H7 (cell line): ENCODE results near the gene PEAK1. TPM values are rescaled to one million over a fixed set of nuclear protein-coding genes. Genes with fewer than 3 reads are reported as not detected.
"Not testable (repeated sequence)": the region's sequence is repeated elsewhere in the genome, so short reads cannot be mapped to it uniquely, and the experiment has no call there.

Experiments used
- DNase-seq: peaks from one replicate; pipeline ENCODE4 v3.0.0; 2012
- H3K27me3 ChIP-seq: 2 replicates; pipeline ENCODE4 v1.6.0; 2011; ENCODE audit warnings: mild to moderate bottlenecking, low read length; ENCODE audit not compliant: control insufficient read depth, insufficient read depth
- H3K36me3 ChIP-seq: replicated peaks from 2 replicates; pipeline ENCODE4 v1.5.1; 2011; ENCODE audit warnings: low read length; ENCODE audit not compliant: control insufficient read depth, insufficient read depth
- H3K4me3 ChIP-seq: 2 replicates; pipeline ENCODE4 v1.5.1; 2011; ENCODE audit warnings: low read depth, mild to moderate bottlenecking, control low read depth, low read length, moderate library complexity; ENCODE audit not compliant: insufficient read depth
- total RNA-seq: library from RNA; depleted of rRNA; stranded (reverse); fragments of >200 nt; shearing (Covaris generic); gene quantifications from 2 replicates; pipeline ENCODE4 v1.2.3, GENCODE V29; 2014

Gene PEAK1
- total RNA-seq, 1 experiment from 2014 or later = 8.9 TPM

DNA sequence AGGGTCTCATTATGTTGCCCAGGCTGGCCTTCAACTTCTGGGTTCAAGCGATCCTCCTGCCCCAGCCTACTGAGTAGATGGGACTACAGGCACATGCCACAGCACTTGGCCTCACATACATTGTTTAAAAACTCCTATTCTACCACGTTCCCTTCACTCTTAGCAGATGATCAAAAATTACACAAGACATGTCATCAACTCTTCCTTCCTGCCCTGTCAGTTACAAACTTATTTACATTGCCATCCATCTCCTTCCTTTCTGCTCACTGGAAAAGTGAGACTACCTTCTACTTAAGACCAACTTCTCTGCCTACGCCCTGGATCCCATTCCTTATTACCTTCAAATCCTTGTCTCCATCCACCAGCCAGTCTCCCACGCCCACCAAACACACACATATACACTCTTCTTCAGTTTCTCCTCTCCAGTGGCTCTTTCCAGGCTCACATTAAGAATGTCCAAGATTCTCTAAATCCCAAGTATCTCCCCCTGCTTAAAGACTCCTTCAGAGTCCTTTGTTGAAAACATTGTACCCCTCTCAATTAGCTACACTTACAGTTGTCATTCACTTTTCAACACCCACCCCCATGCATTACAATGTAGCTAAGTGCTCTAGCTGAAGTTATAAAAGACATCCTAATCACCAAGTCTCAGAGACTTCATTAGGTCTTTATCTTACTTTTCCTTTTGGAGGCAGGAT is 4.3 kb downstream of the PEAK1 start:
- DNase-seq = peak; percentile 19
- H3K36me3 ChIP-seq = no peaks in the 10 kb centered on the region
- H3K4me3 ChIP-seq = no peak overlapping the region
- peaks cover 4% of the 10 kb centered on the region for H3K27me3 ChIP-seq

DNA sequence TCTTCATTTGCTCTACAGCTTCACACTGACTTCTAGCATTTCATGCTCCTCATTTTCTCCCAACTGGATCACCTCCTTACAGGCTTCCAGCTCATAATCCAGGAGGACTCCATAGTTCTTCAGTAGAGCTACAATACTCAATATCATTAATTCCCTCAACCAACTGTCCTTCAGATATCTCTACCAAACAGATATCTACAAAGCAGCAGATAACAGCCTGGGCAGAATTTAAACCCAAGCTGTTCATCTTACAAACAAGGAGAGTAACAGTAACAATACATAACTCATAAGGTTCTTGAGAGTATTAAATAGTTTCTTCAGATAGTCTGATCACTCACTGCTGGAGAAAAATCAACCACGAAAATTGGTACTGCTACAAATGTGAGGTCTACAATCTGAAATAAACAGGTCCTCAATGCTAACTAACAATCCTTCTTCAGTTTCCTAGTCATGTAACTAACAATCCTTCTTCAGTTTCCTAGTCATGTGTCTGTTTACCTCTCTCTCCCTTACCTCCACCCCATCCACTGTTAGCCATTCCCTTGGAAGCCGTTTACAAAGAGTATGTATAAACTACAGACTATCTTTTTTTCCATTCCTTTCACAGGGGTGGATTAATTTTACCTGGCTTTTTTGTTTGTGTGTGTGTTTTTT is 5.0 kb downstream of the PEAK1 start:
- DNase-seq = no peak
- Histone ChIP-seq H3K27me3 (peaks cover 4% of the 10 kb centered on the region), H3K4me3 (no peak overlapping the region), H3K36me3 (no peaks in the 10 kb centered on the region)

DNA sequence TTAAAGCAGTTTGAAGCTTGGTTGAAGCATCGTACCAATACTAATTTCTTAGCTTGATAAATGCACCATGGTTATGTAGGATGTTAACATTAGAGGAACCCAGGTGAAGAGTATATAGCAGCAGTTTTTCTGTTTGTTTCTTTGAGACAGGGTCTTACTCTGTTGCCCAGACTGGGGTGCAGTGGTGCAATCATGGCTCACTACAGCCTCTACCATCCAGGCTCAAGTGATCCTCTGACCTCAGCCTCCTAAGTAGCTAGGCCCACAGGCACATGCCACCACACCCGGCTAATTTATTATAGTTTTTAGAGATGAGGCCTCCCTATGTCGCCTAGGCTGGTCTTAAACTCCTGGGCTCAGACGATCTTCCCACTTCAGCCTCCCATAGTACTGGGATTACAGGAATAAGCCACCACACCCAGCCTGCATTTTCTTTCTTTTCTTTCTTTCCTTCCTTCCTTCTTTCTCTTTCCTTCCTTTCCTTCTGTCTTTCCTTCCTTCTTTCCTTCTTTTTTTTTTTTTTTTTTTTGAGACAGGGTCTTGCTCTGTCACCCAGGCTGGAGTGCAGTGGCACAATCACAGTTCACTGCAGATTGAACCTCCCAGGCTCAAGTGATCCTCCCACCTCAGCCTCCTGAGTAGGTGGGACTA is 6.1 kb downstream of the PEAK1 start:
- Histone ChIP-seq H3K4me3 (no peak overlapping the region), H3K36me3 (no peaks in the 10 kb centered on the region), H3K27me3 (peaks cover 4% of the 10 kb centered on the region)
- DNase-seq = no peak

DNA sequence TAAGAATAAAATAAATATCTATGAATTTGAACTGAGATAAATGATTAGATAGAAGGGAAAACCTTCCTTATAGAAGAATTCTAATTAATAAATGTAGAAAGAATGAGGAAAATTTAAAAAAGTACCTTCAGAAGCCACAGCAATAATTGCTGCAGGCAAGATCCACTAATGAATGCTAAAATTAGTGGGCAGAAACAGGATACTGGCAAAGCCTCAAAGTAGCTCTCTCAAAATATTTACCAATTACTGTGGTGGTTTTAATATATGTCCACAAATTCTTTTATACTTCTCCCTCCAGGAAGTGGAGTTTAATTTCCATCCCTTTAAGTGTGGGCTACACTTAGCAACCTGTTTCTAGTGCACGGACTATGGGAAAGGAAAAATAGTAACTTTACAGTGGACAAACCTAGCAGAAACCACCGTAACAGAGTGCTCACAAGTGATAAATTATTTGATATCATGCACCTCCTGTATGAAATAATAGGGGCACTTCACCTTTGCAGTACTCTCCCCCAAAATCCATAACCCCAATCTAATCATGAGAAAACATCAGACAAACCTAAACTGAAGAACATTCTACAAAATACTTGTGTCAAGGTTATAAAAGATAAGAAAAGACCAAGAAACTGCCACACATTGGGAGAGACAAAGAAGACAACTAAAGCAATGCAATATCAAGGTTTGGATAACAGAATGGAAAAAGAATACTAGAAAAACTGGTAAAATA is 6.8 kb downstream of the PEAK1 start:
- no peak for DNase-seq
- H3K4me3 ChIP-seq = no peak overlapping the region
- H3K27me3 ChIP-seq = peaks cover 3% of the 10 kb centered on the region
- H3K36me3 ChIP-seq = no peaks in the 10 kb centered on the region

DNA sequence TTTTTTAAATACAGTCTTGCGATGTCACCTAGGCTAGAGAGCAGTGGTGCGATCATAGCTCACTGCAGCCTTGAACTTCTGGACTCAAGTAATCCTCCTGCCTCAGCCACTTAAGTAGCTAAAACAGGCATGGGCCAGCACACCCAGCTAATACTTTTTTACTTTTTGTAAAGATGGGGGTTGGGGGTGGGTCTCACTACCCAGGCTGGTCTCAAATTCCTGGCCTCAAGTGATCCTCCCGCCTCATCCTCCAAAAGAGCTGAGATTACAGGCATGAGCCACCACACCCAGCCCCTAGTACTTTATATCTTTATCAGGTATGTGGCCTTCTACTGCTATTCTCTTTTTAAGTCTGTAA is 8.3 kb downstream of the PEAK1 start:
- Histone ChIP-seq H3K36me3 (no peaks in the 10 kb centered on the region), H3K27me3 (peaks cover 3% of the 10 kb centered on the region), H3K4me3 (no peak overlapping the region)
- no peak for DNase-seq

DNA sequence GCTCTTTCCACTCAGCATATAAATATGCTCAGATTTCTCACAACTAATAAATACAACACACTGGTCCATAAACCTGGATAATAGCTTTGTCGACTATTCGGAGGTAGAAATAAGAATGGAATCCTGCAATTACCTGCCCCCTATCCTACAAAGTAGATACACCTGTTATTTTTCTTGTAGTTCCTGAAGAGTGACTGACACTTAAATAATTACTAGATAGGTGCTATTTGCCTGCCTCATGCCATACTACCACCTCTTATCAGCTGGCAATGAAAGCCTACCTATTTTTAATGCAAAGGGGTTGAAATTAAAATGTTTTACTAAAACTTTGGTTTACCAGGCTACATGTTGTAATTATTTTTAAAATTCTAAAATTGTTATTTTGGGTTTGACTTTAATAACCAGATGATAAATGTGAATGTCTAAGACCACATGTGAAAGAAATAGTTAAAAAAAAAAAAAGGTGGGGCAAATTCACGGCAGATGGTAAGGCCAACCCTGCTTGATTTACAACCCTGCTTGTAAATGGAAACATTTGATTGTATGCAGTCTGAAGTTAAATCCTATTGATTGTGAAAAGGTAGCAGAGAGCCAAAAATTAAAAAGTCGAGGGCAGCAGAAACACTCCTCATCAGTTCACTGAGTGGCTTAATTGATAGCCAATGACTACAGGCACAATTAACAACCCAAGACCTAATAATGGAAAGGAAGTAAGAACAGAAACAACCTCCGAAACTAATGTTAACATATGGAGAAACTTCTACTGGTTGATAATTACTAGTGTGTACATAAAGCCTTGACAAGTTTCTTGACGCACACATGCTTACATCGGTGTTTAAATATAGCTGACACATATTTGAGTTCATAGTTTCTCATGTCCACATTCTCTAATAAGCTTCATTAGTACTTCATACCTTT is 8.9 kb downstream of the PEAK1 start:
- Histone ChIP-seq H3K27me3 (peaks cover 3% of the 10 kb centered on the region; the same call in 1 of the 2 replicates), H3K4me3 (no peak overlapping the region), H3K36me3 (no peaks in the 10 kb centered on the region)
- DNase-seq = no peak

DNA sequence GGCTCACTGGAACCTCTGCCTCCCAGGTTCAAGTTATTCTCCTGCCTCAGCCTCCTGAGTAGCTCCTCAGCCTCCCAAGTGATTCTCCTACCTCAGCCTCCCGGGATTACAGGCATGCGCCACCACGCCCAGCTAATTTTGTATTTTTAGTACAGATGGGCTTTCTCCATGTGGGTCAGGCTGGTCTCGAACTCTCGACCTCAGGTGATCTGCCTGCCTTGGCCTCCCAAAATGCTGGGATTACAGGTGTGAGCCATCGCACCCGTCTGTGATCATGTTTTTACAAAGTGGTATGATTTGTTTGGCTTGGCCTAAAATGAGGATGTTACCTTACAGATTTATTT is 9.8 kb downstream of the PEAK1 start:
- not testable (repeated sequence) for H3K36me3 ChIP-seq, H3K27me3 ChIP-seq

DNA sequence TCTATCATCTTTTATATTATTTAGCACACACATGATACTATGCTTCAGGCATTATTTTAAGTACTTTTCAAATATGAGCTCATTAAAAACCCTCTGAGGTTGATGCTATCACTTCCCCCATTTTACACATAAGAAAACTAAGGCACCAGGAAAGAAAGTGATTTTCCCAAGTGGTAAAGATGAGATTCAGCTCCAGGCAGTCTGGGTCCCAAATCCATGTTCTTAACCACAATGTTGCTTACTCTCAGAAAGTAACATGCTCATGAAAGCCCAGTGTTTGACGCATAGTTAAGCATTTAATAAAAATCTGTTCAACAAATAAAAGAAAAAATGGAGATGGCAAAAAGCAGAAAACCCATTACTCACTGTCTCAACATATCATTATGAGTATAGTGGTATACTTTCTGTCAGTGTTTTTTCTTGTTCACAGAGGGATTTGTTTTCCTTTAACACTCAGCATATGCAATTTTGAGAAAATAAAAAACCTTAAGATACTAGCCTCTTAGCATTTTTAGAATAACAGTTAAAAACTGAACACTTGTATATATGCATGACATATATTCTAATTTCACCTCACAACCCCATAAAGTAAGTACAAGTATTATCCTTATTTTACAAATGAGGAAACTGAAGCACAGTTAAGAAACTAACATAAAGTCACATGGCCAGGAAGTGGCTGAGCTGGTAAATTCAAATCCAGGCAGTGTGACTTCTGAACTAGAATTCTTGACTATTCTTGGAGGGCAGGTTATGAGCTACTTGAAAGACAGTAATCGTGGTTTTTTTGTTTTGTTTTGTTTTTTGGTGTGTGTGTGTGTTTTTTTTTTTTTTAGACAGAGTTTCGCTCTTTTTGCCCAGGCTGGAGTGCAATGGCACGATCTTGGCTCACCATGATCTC is 10.4 kb downstream of the PEAK1 start:
- H3K36me3 ChIP-seq = no peaks in the 10 kb centered on the region
- H3K4me3 ChIP-seq = no peak overlapping the region
- DNase-seq = no peak

More for the DNA sequence above, 9.8 kb downstream of the PEAK1 start:
- not testable (repeated sequence) for DNase-seq, H3K4me3 ChIP-seq

DNA sequence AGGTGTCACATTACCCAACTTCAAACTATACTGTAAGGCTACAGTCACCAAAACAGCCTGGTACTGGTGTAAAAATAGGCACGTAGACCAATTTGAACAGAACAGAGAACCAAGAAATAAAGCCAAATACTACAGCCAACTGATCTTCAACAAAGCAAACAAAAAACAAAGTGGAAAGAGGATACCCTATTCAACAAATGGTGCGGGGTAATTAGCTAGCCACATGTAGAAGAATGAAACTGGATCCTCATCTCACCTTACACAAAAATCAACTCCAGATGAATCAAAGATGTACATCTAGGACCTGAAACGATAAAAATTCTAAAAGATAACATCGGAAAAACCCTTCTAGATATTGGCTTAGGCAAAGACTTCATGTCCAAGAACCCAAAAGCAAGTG is 13.1 kb downstream of the PEAK1 start:
- no peak for DNase-seq

More for the DNA sequence above, 10.4 kb downstream of the PEAK1 start:
- H3K27me3 ChIP-seq = no peaks in the 10 kb centered on the region

DNA sequence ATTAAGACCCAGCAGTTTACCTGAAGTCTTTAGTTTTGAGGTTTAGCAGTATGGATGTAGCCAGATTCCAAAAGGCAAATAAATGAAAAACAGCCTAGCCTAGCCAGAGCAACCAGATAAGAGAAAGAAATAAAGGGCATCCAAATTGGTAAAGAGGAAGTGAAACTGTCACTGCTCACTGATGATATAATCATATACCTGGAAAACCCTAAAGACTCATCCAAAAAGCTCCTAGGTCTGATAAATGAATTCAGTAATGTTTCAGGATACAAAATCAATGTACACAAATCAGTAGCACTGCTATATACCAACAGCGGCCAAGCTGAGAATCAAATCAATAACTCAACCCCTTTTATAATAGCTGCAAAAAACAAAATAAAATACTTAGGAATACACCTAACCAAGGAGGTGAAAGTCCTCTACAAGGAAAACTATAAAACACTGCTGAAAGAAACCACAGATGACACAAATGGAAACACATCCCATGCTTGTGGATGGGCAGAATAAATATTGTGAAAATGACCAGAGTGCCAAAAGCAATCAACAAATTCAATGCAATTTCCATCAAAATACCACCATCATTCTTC is 13.6 kb downstream of the PEAK1 start:
- H3K27me3 ChIP-seq, DNase-seq, H3K4me3 ChIP-seq, H3K36me3 ChIP-seq: not testable (repeated sequence)

More for the DNA sequence above, 13.1 kb downstream of the PEAK1 start:
- no peak overlapping the region for H3K4me3 ChIP-seq
- H3K36me3 ChIP-seq = no peaks in the 10 kb centered on the region
- H3K27me3 ChIP-seq = no peaks in the 10 kb centered on the region

DNA sequence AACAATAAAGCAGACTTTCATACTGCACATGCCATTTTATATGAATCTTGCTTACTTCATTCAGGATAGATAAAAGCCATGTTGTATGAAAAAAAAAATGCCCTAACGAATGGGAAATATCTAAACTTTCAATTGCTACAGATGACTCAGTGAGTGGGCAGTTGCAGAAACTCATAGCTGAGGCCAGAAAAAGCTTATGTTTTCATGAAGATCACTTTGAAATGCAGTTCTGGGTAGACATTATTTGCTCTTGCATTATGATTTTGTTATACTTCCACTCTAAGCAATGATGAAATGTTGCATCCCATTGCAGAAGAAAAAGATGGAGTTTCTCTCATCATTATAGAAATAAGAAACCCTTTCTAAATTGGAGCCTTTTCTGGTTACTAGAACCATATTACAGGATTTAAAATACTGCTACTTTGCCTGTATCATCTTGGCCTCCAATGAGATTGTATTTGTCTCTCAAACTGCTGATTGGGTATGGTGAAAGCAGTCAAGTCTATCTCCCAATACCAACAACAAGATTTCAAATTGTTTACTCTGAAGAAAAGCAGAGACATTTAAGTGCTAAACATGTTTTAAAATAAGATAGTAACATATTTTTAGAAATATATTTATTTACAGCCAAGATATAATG is 17.0 kb downstream of the PEAK1 start:
- no peak for DNase-seq
- Histone ChIP-seq H3K27me3 (no peaks in the 10 kb centered on the region), H3K4me3 (no peak overlapping the region), H3K36me3 (no peaks in the 10 kb centered on the region)

DNA sequence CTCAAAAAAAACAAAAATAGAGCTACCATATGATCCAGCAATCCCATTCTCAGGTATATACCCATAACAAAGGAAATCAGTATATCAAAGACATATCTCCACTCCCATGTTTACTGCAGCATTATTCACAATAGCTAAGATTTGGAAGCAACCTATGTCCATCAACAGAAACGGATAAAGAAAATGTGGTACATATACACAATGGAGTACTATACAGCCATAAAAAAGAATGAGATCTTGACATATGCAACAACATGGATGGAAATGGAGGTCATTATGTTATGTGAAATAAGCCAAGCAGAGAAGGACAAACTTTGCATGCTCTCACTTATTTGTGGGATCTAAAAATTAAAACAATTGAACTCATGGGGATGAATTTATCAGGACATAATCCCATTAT is 19.6 kb downstream of the PEAK1 start:
- Histone ChIP-seq H3K27me3 (no peaks in the 10 kb centered on the region), H3K4me3 (no peak overlapping the region), H3K36me3 (no peaks in the 10 kb centered on the region)
- no peak for DNase-seq

DNA sequence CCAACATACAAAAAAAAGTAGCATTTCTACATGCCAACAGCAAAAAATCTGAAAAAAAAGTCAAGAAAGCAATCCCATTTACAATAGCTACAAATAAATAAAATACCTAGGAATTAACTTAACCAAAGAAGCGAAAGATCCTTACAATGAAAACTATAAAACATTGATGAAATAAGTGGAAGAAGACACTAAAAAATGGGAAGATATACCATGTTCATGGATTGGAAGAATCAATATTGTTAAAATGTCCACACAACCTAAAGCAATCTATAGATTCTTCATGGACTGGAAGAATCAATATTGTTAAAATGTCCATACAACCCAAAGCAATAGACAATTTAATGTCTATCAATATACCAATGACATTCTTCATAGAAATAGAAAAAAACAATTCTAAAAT is 21.0 kb downstream of the PEAK1 start:
- H3K36me3 ChIP-seq = no peaks in the 10 kb centered on the region
- no peaks in the 10 kb centered on the region for H3K27me3 ChIP-seq
- DNase-seq = no peak
- H3K4me3 ChIP-seq = no peak overlapping the region
